AG04449 (cell line): ENCODE measurements around the gene FIBCD1.

Experiments
- CTCF ChIA-PET: fragments of 350-600 bp; formaldehyde crosslinking; extraction: SDS; loops from one replicate; lab custom pipeline; 2021; ENCODE audit warnings: antibody characterized with exemption; lab: Yijun Ruan, JAX
- POLR2A ChIA-PET: fragments of 400-600, 350-600 bp; formaldehyde crosslinking; extraction: SDS; loops from one replicate; lab custom pipeline; 2020; ENCODE audit warnings: antibody characterized with exemption, inconsistent platforms; lab: Yijun Ruan, JAX
- DNase-seq: peaks from one replicate; pipeline ENCODE4 v3.0.0-alpha.2; 2010; ENCODE audit warnings: low read depth, low spot score
- H3K4me3 ChIP-seq: 2 replicates; pipeline ENCODE4 v1.5.1; 2011; ENCODE audit warnings: low read depth, mild to moderate bottlenecking, control low read depth, low read length
- TF ChIP-seq, protein P1 (sequence below): IDR thresholded peaks from one replicate; pipeline ENCODE4 v1.5.1; 2011; ENCODE audit warnings: mild to moderate bottlenecking, moderate library complexity, low read length, control low read depth, inconsistent platforms; ENCODE audit not compliant: insufficient read depth; ENCODE audit errors: missing control alignments

The FIBCD1 gene

DNA sequence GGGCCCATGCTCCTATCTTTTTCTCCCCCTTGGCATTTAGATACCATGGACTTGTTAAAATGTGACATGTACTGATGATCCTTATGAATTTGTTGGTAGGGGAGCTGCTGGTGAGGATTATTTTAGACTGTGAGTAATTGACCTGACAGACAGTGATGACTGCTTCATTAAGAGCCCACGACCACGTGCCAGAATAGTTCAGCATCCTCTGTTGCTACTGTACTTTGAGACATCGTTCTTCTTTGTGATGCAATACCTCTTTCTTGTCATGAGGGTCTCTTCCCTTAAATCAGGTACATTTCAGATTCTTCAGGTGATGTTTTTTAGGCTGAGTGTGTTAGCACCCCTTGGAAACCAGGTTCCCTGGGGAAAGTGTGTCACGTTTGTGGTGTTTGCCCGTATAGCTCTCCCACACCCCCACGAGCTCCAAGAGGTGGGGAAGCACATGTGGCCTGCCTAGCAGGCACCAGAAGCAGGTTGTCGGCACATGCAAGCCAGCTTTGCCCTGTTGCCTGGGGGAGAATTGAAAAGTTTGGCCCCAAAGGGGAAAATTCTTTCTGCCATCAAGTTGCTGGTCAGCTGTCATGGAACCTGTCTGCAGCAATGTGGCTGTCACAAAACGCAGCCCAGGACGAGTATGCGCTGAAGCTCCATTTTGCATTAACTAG, 67.5 kb downstream of the FIBCD1 start:
- TF ChIP-seq, protein P1, sequence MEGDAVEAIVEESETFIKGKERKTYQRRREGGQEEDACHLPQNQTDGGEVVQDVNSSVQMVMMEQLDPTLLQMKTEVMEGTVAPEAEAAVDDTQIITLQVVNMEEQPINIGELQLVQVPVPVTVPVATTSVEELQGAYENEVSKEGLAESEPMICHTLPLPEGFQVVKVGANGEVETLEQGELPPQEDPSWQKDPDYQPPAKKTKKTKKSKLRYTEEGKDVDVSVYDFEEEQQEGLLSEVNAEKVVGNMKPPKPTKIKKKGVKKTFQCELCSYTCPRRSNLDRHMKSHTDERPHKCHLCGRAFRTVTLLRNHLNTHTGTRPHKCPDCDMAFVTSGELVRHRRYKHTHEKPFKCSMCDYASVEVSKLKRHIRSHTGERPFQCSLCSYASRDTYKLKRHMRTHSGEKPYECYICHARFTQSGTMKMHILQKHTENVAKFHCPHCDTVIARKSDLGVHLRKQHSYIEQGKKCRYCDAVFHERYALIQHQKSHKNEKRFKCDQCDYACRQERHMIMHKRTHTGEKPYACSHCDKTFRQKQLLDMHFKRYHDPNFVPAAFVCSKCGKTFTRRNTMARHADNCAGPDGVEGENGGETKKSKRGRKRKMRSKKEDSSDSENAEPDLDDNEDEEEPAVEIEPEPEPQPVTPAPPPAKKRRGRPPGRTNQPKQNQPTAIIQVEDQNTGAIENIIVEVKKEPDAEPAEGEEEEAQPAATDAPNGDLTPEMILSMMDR, result no peak
- ChIA-PET POLR2A (no interaction called here), CTCF (interaction anchor here (0.7 to 12.4 kb wide), 7 partner anchors 9 to 180 kb away, joined by 3 to 786 read pairs (median 13); no protein-coding TSS in a partner anchor)
- DNase-seq, result no peak
- H3K4me3 ChIP-seq, result no peak overlapping the region

DNA sequence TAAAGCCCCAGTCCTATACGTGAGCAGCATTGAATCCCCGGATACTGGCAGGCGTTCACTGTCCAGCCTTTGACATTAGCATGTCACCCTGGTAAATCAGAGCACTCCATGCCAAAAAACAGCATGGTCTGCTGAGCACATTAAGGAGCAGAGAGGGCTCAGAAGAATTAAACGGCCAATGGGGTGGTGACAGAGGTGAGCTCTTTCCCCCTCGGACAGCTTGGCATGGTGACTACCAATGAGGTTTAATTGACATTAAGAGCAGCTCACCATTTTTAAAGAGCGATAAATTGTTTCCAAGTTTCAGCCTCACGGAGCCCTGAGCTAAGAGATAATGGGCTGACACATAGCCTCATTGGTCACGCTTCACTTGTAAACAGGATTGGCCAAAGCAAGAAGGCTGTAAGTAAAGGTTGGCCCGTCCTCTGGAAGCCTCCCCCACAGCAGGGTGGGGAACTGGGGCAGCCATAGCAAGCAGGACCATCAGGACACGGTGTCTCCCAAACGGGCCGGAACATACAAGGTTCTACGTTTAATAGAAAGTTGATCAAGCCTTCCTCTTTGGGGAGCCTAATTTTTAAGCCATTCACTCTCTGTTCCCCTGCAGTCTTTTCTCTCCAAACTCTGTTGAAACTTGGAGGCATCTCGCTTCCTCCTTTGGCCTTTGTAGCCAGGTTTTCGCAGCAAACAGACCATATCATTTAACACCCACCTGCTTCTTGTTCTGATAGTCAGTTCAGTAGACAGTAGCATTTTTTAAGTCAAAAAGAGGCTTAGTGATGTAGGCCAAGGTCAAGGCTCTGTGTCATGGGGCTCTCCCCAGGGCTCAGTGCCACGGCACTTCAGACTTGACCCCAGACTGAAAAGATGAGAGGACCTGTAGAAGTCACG, 68.3 kb downstream of the FIBCD1 start:
- ChIA-PET CTCF (interaction anchor here (0.7 to 12.4 kb wide), 44 partner anchors 9 to 183 kb away, joined by 3 to 786 read pairs (median 5); no protein-coding TSS in a partner anchor), POLR2A (no interaction called here)
- no peak overlapping the region for H3K4me3 ChIP-seq
- no peak for DNase-seq
- TF ChIP-seq, protein P1, result no peak

DNA sequence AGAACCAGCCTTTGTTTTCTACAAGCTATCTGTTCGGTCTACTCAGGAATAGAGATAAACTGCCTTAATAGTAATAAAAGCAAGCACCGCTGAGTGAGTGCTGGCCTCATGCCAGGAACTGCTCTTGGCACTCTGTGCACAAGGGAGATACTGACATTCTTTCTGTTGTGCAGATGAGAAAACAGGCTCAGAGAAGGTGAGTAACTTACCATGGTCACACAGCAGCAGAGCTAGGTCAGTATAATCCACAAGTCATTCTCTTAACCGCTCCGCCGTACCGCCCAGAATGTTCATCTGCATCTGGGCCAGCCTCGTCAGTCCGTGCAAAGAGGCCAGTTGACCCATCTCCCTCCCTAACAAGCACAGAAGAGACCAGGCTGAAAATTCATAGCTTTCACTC, 69.8 kb downstream of the FIBCD1 start:
- no peak overlapping the region for H3K4me3 ChIP-seq
- DNase-seq, result no peak
- TF ChIP-seq, protein P1, result no peak
- CTCF ChIA-PET, result interaction anchor here (0.6 to 12.4 kb wide), 46 partner anchors 8 to 256 kb away, joined by 3 to 786 read pairs (median 4); partner anchors contain the start of gene NUP214
- POLR2A ChIA-PET, result no interaction called here

DNA sequence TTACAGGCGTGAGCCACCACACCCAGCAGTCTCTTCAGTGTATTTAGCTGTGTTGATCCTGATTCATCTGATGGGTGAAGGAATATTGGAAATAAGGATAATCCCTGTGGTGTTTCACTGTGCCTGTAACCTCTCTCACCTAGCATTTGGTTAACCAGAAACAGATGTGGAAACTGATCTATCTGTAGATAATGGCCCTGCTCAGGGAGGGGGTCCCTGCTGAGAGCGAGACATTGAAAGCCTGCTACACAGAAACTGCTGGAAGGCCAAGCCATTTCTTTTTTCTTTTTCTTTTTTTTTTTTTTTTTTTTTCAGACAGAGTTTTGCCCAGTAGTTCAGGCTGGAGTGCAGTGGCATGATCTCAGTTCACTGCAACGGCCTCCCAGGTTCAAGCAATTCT, 70.8 kb downstream of the FIBCD1 start:
- H3K4me3 ChIP-seq, result no peak overlapping the region
- ChIA-PET POLR2A (no interaction called here), CTCF (interaction anchor here (1.2 to 12.4 kb wide), 14 partner anchors 10 to 181 kb away, joined by 3 to 786 read pairs (median 29); no protein-coding TSS in a partner anchor)
- no peak for DNase-seq
- TF ChIP-seq, protein P1, result no peak

DNA sequence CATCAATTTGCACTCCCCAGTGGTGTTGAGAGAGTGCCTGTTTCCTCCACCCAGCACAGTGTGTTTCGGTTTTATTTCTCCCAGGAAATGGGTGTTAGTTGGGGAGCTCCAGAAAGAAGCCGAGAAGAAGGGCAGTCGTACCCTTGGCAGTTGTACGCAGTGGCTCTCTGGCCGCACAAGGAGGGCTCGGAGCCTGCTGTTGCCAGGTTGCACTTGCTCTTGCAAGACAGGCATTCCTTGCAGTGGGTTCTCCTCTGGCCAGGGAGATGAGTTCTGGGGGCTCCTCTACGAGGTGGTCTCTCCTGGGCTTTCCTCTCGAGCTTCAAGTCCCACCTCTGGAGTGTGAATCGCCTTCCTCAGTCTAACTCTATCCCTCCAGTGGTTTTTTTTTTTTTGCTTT, 71.5 kb downstream of the FIBCD1 start:
- DNase-seq, result no peak
- H3K4me3 ChIP-seq, result no peak overlapping the region
- TF ChIP-seq, protein P1, result no peak
- ChIA-PET POLR2A (no interaction called here), CTCF (interaction anchor here (0.9 to 12.4 kb wide), 17 partner anchors 9 to 185 kb away, joined by 3 to 786 read pairs (median 12); no protein-coding TSS in a partner anchor)
